ENCODE results near the gene CCDC190.
"Not testable (repeated sequence)": the region's sequence is repeated elsewhere in the genome, so short reads cannot be mapped to it uniquely, and the experiment has no call there.

Gene CCDC190

GRCh38 chr1:162861101-162861500, at the start of gene CCDC190:
TSS of gene CCDC190 (minus strand) at chr1:162861175. CDS start at chr1:162859646, 1,529 bp downstream.
- DNase-seq, result no peak

- DNase-seq, result no peak
These were observed 49.2 kb upstream of the CCDC190 start for GRCh38 chr1:162910161-162910560.

- no peak for DNase-seq
These were observed 47.8 kb upstream of the CCDC190 start for GRCh38 chr1:162908780-162909179.

- no peak for DNase-seq
These were observed 47.3 kb upstream of the CCDC190 start for GRCh38 chr1:162908236-162908635.

- DNase-seq, result no peak
These were observed 45.5 kb upstream of the CCDC190 start for GRCh38 chr1:162906485-162906884.

- no peak for DNase-seq
These were observed 44.5 kb upstream of the CCDC190 start for GRCh38 chr1:162905174-162906158.

- no peak for DNase-seq
These were observed 43.6 kb upstream of the CCDC190 start for GRCh38 chr1:162904579-162904978.

GRCh38 chr1:162904023-162904422, 43.0 kb upstream of the CCDC190 start:
- DNase-seq, result no peak

GRCh38 chr1:162903246-162903645, 42.3 kb upstream of the CCDC190 start:
- no peak for DNase-seq

- no peak for DNase-seq
These were observed 41.4 kb upstream of the CCDC190 start for GRCh38 chr1:162902416-162902815.

GRCh38 chr1:162901243-162901642, 40.3 kb upstream of the CCDC190 start:
- no peak for DNase-seq

- no peak for DNase-seq
These were observed 38.6 kb upstream of the CCDC190 start for GRCh38 chr1:162899422-162900146.

GRCh38 chr1:162893612-162893908, 32.6 kb upstream of the CCDC190 start:
- no peak for DNase-seq

- no peak for DNase-seq
These were observed 32.1 kb upstream of the CCDC190 start for GRCh38 chr1:162892906-162893611.

GRCh38 chr1:162889989-162890388, 29.0 kb upstream of the CCDC190 start:
- DNase-seq, result no peak

GRCh38 chr1:162886705-162887104, 25.7 kb upstream of the CCDC190 start:
- DNase-seq, result no peak

- no peak for DNase-seq
These were observed 24.3 kb upstream of the CCDC190 start for GRCh38 chr1:162885265-162885664.

- no peak for DNase-seq
These were observed 23.9 kb upstream of the CCDC190 start for GRCh38 chr1:162884831-162885230.

GRCh38 chr1:162882248-162882674, 21.3 kb upstream of the CCDC190 start:
- DNase-seq, result no peak

GRCh38 chr1:162881590-162881989, 20.6 kb upstream of the CCDC190 start:
- DNase-seq, result no peak

GRCh38 chr1:162880617-162881016, 19.6 kb upstream of the CCDC190 start:
- DNase-seq, result not testable (repeated sequence)

- peak; percentile 22 to 26 for DNase-seq
These were observed 17.1 kb upstream of the CCDC190 start for GRCh38 chr1:162878000-162878596.

GRCh38 chr1:162877412-162877811, 16.4 kb upstream of the CCDC190 start:
- no peak for DNase-seq

Measured in stimulated activated CD4-positive, alpha-beta T cell treated with anti-CD3 and anti-CD28 coated beads, Interleukin-2, amount 100 ng/mL, for 48 hours (primary cell).